HepG2 (cell line): Measurements from ENCODE around the gene ARL3. TPM values are rescaled to one million over a fixed set of nuclear protein-coding genes. Genes with fewer than 3 reads are reported as not detected.
A peak's percentile ranks its signal among the peaks of the same experiment; 100 is the strongest.

Experiments
- ARID4A ChIP-seq: sonication (generic); formaldehyde crosslinking; IDR thresholded peaks from 2 replicates; pipeline ENCODE4 v1.5.0; 2020; ENCODE audit warnings: mild to moderate bottlenecking, missing genetic modification reagents, borderline replicate concordance
- ATF3 ChIP-seq: sonication (generic); formaldehyde crosslinking; IDR thresholded peaks from 2 replicates; pipeline ENCODE4 v1.4.0; 2020; ENCODE audit warnings: missing genetic modification reagents
- ATF7 ChIP-seq, 2 experiments: fragments of 450-650 bp in 1 of 2; sonication (generic) in 1 of 2; formaldehyde crosslinking in 1 of 2; IDR thresholded peaks; 2 replicates each; pipeline versions ENCODE4 v1.4.0 to v1.6.1; 2016 to 2020; ENCODE audit warnings: antibody characterized with exemption in 1 of 2, mild to moderate bottlenecking in 1 of 2, missing genetic modification reagents in 1 of 2
- EP300 ChIP-seq, 3 experiments: sonication (generic) in 1 of 3; formaldehyde crosslinking in 1 of 3; IDR thresholded peaks; 2 replicates each; pipeline versions ENCODE4 v1.5.1 to v1.6.1; 2011 to 2020; ENCODE audit warnings: low read depth in 2 of 3, low read length in 2 of 3, borderline replicate concordance in 1 of 3, improper control_type of control experiment in 1 of 3, mild to moderate bottlenecking in 1 of 3, missing genetic modification reagents in 1 of 3, moderate library complexity in 1 of 3
- HIVEP1 ChIP-seq: sonication (generic); formaldehyde crosslinking; IDR thresholded peaks from 2 replicates; pipeline ENCODE4 v1.4.0; 2020; ENCODE audit warnings: mild to moderate bottlenecking, missing genetic modification reagents
- MBD4 ChIP-seq: IDR thresholded peaks from 2 replicates; pipeline ENCODE4 v1.6.1; 2012; ENCODE audit warnings: low read length, inconsistent platforms, borderline replicate concordance
- MEF2D ChIP-seq: sonication (generic); formaldehyde crosslinking; IDR thresholded peaks from 2 replicates; pipeline ENCODE4 v1.5.1; 2020; ENCODE audit warnings: mild to moderate bottlenecking, missing genetic modification reagents
- PCBP1 ChIP-seq: fragments of 200-400 bp; formaldehyde crosslinking; IDR thresholded peaks from 2 replicates; pipeline ENCODE4 v1.6.1; 2017; ENCODE audit warnings: mild to moderate bottlenecking, low read depth, low read length, borderline replicate concordance
- RCOR2 ChIP-seq: IDR thresholded peaks from 2 replicates; pipeline ENCODE4 v1.6.1; 2016; ENCODE audit warnings: missing biosample characterization, missing genetic modification reagents
- SAFB2 ChIP-seq: sonication (generic); formaldehyde crosslinking; IDR thresholded peaks from 2 replicates; pipeline ENCODE4 v1.5.1; 2020; ENCODE audit warnings: missing genetic modification reagents, low read depth, mild to moderate bottlenecking, borderline replicate concordance
- SIN3B ChIP-seq: fragments of 150-350 bp; IDR thresholded peaks from 2 replicates; pipeline ENCODE4 v1.6.1; 2014; ENCODE audit warnings: low read length
- SP1 ChIP-seq, 2 experiments: fragments of 450-650 bp in 1 of 2; sonication (generic) in 1 of 2; formaldehyde crosslinking in 1 of 2; IDR thresholded peaks; 2 replicates each; pipeline versions ENCODE4 v1.4.0 to v1.6.1; 2016 to 2020; ENCODE audit warnings: missing genetic modification reagents in 1 of 2
- TCF12 ChIP-seq, 2 experiments: fragments of 450-650 bp in 1 of 2; sonication (generic) in 1 of 2; formaldehyde crosslinking in 1 of 2; IDR thresholded peaks; 2 replicates each; pipeline versions ENCODE4 v1.6.1 to v1.8.0; 2017 to 2022; ENCODE audit warnings: antibody characterized with exemption in 1 of 2, mild to moderate bottlenecking in 1 of 2, missing genetic modification reagents in 1 of 2, moderate library complexity in 1 of 2
- TSC22D2 ChIP-seq: sonication (generic); formaldehyde crosslinking; IDR thresholded peaks from 2 replicates; pipeline ENCODE4 v1.5.1; 2020; ENCODE audit warnings: missing genetic modification reagents, mild to moderate bottlenecking, borderline replicate concordance
- ZBTB42 ChIP-seq: sonication (generic); formaldehyde crosslinking; IDR thresholded peaks from 2 replicates; pipeline ENCODE4 v1.5.0; 2020; ENCODE audit warnings: mild to moderate bottlenecking, missing genetic modification reagents
- ZNF510 ChIP-seq: sonication (generic); formaldehyde crosslinking; IDR thresholded peaks from 2 replicates; pipeline ENCODE4 v1.4.0; 2020; ENCODE audit warnings: low read depth, mild to moderate bottlenecking, missing genetic modification reagents
- ZNF598 ChIP-seq: sonication (generic); formaldehyde crosslinking; IDR thresholded peaks from 2 replicates; pipeline ENCODE4 v1.5.1; 2020; ENCODE audit warnings: mild to moderate bottlenecking, missing genetic modification reagents, borderline replicate concordance
- polyA plus RNA-seq, 8 experiments: library from polyadenylated mRNA; depleted of rRNA in 3 of 8; stranded (reverse) in 7 of 8; unstranded in 1 of 8; fragments of >200 nt; fragmentation: Illumina TruSeq in 4 of 8; extraction: Trizol in 4 of 8; gene quantifications; 2 replicates each; pipeline versions ENCODE4 v1.2.1 to v1.2.3, GENCODE V29; 2011 to 2016; ENCODE audit warnings: low read depth in 4 of 8, missing spikeins in 1 of 8, mixed read lengths in 1 of 8; ENCODE audit not compliant: insufficient read depth in 1 of 8
- total RNA-seq, 5 experiments: library from RNA; depleted of rRNA; stranded (reverse); fragments of >200 nt; fragmentation: Illumina TruSeq; extraction: Trizol; gene quantifications; 2 replicates each; pipeline ENCODE4 v1.2.3, GENCODE V29; 2016; ENCODE audit warnings: low read depth in 1 of 5
- TF ChIP-seq, protein P1 (sequence below): sonication (generic); formaldehyde crosslinking; IDR thresholded peaks from 2 replicates; pipeline ENCODE4 v1.5.0; 2020; ENCODE audit warnings: missing genetic modification reagents, mild to moderate bottlenecking, borderline replicate concordance

The ARL3 gene
- total and polyA plus RNA-seq, 2 of the 13 experiments (the other 11 are each of a cell fraction or from before 2014, with no cell fraction given): 5.2 to 6.6 TPM

DNA sequence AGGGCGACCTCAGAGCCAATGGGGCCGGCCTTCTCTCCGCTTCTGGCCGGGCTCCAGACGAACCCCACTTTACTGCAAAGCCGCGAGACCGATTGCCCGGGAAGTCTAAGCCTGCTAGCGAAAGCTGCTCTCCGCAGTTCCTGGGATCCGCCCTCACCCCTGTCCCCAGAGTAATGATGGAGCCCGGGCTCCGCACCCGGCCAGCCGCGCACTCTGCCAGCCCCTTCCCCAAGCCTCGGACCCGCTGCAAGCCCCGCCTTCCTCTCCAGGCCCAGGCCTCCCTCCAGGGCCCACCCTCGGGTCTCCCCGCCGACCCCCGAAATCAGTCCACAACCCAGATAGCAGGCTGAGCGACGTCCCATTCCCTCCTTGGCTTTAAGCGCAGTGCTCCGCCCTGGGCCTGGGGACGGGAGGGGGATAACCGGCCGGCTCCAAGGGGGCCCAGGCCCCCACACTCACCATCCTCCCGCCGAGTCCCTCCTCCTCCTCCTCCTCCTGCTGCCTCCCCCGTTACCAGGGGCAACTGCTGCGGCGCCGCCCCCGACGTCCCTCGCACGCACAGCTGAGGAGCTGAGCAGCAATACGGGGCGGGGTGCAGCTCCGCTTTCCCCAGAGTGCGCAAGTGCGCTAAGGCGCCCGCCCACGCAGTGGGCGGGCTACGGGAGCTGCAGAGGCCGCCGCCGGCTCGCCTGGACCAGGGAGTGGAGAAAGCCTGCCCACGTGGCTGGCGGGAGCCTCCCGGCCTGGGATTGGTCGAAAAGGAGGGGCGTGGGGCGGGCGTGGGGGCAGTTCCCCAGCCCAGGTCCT, at the start of gene ARL3 (continued):
- TF ChIP-seq, protein P1, sequence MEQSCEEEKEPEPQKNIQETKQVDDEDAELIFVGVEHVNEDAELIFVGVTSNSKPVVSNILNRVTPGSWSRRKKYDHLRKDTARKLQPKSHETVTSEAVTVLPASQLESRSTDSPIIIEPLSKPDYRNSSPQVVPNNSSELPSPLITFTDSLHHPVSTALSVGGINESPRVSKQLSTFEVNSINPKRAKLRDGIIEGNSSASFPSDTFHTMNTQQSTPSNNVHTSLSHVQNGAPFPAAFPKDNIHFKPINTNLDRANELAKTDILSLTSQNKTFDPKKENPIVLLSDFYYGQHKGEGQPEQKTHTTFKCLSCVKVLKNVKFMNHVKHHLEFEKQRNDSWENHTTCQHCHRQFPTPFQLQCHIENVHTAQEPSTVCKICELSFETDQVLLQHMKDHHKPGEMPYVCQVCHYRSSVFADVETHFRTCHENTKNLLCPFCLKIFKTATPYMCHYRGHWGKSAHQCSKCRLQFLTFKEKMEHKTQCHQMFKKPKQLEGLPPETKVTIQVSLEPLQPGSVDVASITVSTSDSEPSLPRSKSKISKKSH (CRISPR knock-in tag): no peak
- no peak for TF ChIP-seq ZNF510 (CRISPR knock-in tag)
- TF ChIP-seq EP300 (IDR thresholded peaks at IDR 0.05; ENCODE audit: low read depth in 2 of 2, low read length in 2 of 2): no peak
- TF ChIP-seq EP300 (CRISPR knock-in tag; IDR thresholded peaks at IDR 0.05; ENCODE audit: borderline replicate concordance): no peak
- TF ChIP-seq MEF2D (CRISPR knock-in tag): peak; percentile 54; the same call in 1 of the 2 replicates
- TF ChIP-seq RCOR2 (CRISPR knock-in tag): no peak
- peak; percentile 46; the same call in 1 of the 2 replicates for TF ChIP-seq ZNF598 (CRISPR knock-in tag)
- 0 out of 2 replicates have a peak, but pooled peaks have one; percentile 3 for TF ChIP-seq SAFB2 (CRISPR knock-in tag)
- TF ChIP-seq TSC22D2: 0 out of 2 replicates have a peak, but pooled peaks have one; percentile 1
- TF ChIP-seq ATF7 (IDR thresholded peaks at IDR 0.05): no peak
- TF ChIP-seq ATF7 (CRISPR knock-in tag; IDR thresholded peaks at IDR 0.05): no peak
- TF ChIP-seq ATF3: no peak
- no peak for TF ChIP-seq SP1 (IDR thresholded peaks at IDR 0.05)
- peak; percentile 20; the same call in 1 of the 2 replicates for TF ChIP-seq SP1 (CRISPR knock-in tag; IDR thresholded peaks at IDR 0.05)
- no peak; the same call in 1 of the 2 replicates for TF ChIP-seq SIN3B
- TF ChIP-seq HIVEP1 (CRISPR knock-in tag): peak; percentile 52; the same call in 1 of the 2 replicates
- no peak for TF ChIP-seq MBD4
- peak; percentile 78; the same call in 1 of the 2 replicates for TF ChIP-seq PCBP1
- TF ChIP-seq TCF12 (IDR thresholded peaks at IDR 0.05): no peak
- TF ChIP-seq TCF12 (CRISPR knock-in tag; IDR thresholded peaks at IDR 0.05): 0 out of 2 replicates have a peak, but pooled peaks have one; percentile 26
- peak; percentile 85 for TF ChIP-seq ARID4A (CRISPR knock-in tag)
- TF ChIP-seq ZBTB42: 0 out of 2 replicates have a peak, but pooled peaks have one; percentile 81
